HG02938 (cell line): ENCODE data around the gene CCDC6.
"Not testable (repeated sequence)": the region's sequence is repeated elsewhere in the genome, so short reads cannot be mapped to it uniquely, and the experiment has no call there.

Experiments used
- ATAC-seq: cut with Tn5 transposase; IDR thresholded peaks from one replicate; pipeline ENCODE4 v1.9.1; 2021; ENCODE audit warnings: mild to moderate bottlenecking, moderate library complexity; ENCODE audit not compliant: unreplicated experiment

CCDC6 gene

GRCh38 chr10:59884893-59885292 is 21.5 kb downstream of the CCDC6 start:
- ATAC-seq: not testable (repeated sequence)

- ATAC-seq: no peak
Observed at GRCh38 chr10:59881640-59882039, 24.7 kb downstream of the CCDC6 start.

- ATAC-seq: peak; percentile 73
Observed at GRCh38 chr10:59880971-59881510, 25.3 kb downstream of the CCDC6 start.

GRCh38 chr10:59880019-59880717 is 26.2 kb downstream of the CCDC6 start:
- ATAC-seq: no peak

- ATAC-seq: peak; percentile 43
Observed at GRCh38 chr10:59879363-59879913, 26.9 kb downstream of the CCDC6 start.

- no peak for ATAC-seq
Observed at GRCh38 chr10:59878915-59879314, 27.4 kb downstream of the CCDC6 start.

GRCh38 chr10:59878289-59878688 is 28.1 kb downstream of the CCDC6 start:
- no peak for ATAC-seq

- ATAC-seq: no peak
Observed at GRCh38 chr10:59877191-59877671, 29.1 kb downstream of the CCDC6 start.

- no peak for ATAC-seq
Observed at GRCh38 chr10:59876695-59877094, 29.7 kb downstream of the CCDC6 start.

- not testable (repeated sequence) for ATAC-seq
Observed at GRCh38 chr10:59876208-59876607, 30.1 kb downstream of the CCDC6 start.

GRCh38 chr10:59873896-59874295 is 32.5 kb downstream of the CCDC6 start:
- peak; percentile 82 for ATAC-seq

- ATAC-seq: no peak
Observed at GRCh38 chr10:59872892-59873463, 33.4 kb downstream of the CCDC6 start.

GRCh38 chr10:59870152-59870551 is 36.2 kb downstream of the CCDC6 start:
- no peak for ATAC-seq

GRCh38 chr10:59869594-59869940 is 36.8 kb downstream of the CCDC6 start:
- no peak for ATAC-seq

- ATAC-seq: no peak
Observed at GRCh38 chr10:59868696-59869593, 37.4 kb downstream of the CCDC6 start.

GRCh38 chr10:59867590-59867989 is 38.8 kb downstream of the CCDC6 start:
- ATAC-seq: no peak

- ATAC-seq: peak; percentile 59
Observed at GRCh38 chr10:59865101-59865500, 41.3 kb downstream of the CCDC6 start.

- no peak for ATAC-seq
Observed at GRCh38 chr10:59864141-59864962, 42.0 kb downstream of the CCDC6 start.

- ATAC-seq: no peak
Observed at GRCh38 chr10:59859570-59859969, 46.8 kb downstream of the CCDC6 start.

- no peak for ATAC-seq
Observed at GRCh38 chr10:59857921-59858320, 48.4 kb downstream of the CCDC6 start.
